Ovary (tissue), 3 donors: ENCODE data around the gene CENPO.

Experiments
- EP300 ChIP-seq: sonication (generic); formaldehyde crosslinking; IDR thresholded peaks from one replicate; pipeline ENCODE4 v1.6.1; 2017; ENCODE audit warnings: antibody characterized with exemption
- POLR2A ChIP-seq: fragments of 450-650 bp; IDR thresholded peaks from one replicate; pipeline ENCODE4 v1.6.1; 2017; ENCODE audit warnings: antibody characterized with exemption, mild to moderate bottlenecking, moderate library complexity
- TF ChIP-seq, protein P1 (sequence below), 3 donors: fragments of 450-650 bp in 2 of 3; fragments of 200-600 bp in 1 of 3; IDR thresholded peaks; one replicate each; pipeline versions ENCODE4 v1.5.1 to v1.8.0; 2016 to 2022; ENCODE audit warnings: antibody characterized with exemption in 3 of 3, mild to moderate bottlenecking in 1 of 3
- donor health status: DM: no; HTN: no; CAD: no.

DNA sequence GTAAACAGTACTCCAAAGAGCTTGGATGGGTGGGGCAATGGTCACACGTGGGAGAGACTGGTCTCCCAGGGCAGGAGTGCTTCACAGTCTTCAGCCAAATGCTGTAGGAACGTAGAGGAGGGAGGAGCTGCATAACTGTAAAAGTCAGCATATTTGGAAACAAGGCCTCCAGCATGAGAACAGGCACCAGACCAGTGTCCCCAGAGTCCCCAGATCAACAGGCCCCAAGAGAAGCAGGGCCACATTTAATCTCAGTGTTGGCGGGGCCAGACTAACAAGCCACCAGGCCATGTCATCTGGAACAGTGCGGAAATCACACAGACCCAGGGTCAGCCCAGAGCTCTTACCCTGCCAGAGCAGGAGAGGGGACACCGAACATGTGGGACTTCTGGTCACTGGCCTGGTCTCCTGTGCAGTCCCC, 63.6 kb downstream of the CENPO start:
- no peak for TF ChIP-seq POLR2A
- TF ChIP-seq, protein P1, sequence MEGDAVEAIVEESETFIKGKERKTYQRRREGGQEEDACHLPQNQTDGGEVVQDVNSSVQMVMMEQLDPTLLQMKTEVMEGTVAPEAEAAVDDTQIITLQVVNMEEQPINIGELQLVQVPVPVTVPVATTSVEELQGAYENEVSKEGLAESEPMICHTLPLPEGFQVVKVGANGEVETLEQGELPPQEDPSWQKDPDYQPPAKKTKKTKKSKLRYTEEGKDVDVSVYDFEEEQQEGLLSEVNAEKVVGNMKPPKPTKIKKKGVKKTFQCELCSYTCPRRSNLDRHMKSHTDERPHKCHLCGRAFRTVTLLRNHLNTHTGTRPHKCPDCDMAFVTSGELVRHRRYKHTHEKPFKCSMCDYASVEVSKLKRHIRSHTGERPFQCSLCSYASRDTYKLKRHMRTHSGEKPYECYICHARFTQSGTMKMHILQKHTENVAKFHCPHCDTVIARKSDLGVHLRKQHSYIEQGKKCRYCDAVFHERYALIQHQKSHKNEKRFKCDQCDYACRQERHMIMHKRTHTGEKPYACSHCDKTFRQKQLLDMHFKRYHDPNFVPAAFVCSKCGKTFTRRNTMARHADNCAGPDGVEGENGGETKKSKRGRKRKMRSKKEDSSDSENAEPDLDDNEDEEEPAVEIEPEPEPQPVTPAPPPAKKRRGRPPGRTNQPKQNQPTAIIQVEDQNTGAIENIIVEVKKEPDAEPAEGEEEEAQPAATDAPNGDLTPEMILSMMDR (IDR thresholded peaks at IDR 0.05), result no peak
- no peak for TF ChIP-seq EP300
